Kidney epithelial cell (primary cell): ENCODE measurements around the gene ROR1. TPM values are rescaled to one million over a fixed set of nuclear protein-coding genes. Genes with fewer than 3 reads are reported as not detected.

Source experiments
- DNase-seq: peaks from one replicate; pipeline ENCODE4 v3.0.0-alpha.2; 2010; ENCODE audit warnings: low read depth
- H3K27me3 ChIP-seq: 2 replicates; pipeline ENCODE4 v1.6.0; 2011; ENCODE audit warnings: low read length; ENCODE audit not compliant: control insufficient read depth, insufficient read depth
- H3K36me3 ChIP-seq: 2 replicates; pipeline ENCODE4 v1.5.1; 2011; ENCODE audit warnings: low read length; ENCODE audit not compliant: control insufficient read depth, insufficient read depth
- H3K4me3 ChIP-seq: 2 replicates; pipeline ENCODE4 v1.5.1; 2011; ENCODE audit warnings: low read depth, mild to moderate bottlenecking, control low read depth, low read length
- total RNA-seq: library from RNA; depleted of rRNA; stranded (reverse); fragments of >200 nt; gene quantifications from 2 replicates; pipeline ENCODE4 v1.2.3, GENCODE V29; 2015
- TF ChIP-seq, protein P1 (sequence below): IDR thresholded peaks from 2 replicates; pipeline ENCODE4 v1.5.1; 2011; ENCODE audit warnings: mild to moderate bottlenecking, moderate library complexity, low read length, control low read depth, inconsistent platforms; ENCODE audit not compliant: insufficient read depth, poor library complexity, severe bottlenecking

Gene ROR1
- total RNA-seq, 1 donor from 2014 or later, result 21.5 TPM

- no peak overlapping the region for H3K4me3 ChIP-seq
- TF ChIP-seq, protein P1, sequence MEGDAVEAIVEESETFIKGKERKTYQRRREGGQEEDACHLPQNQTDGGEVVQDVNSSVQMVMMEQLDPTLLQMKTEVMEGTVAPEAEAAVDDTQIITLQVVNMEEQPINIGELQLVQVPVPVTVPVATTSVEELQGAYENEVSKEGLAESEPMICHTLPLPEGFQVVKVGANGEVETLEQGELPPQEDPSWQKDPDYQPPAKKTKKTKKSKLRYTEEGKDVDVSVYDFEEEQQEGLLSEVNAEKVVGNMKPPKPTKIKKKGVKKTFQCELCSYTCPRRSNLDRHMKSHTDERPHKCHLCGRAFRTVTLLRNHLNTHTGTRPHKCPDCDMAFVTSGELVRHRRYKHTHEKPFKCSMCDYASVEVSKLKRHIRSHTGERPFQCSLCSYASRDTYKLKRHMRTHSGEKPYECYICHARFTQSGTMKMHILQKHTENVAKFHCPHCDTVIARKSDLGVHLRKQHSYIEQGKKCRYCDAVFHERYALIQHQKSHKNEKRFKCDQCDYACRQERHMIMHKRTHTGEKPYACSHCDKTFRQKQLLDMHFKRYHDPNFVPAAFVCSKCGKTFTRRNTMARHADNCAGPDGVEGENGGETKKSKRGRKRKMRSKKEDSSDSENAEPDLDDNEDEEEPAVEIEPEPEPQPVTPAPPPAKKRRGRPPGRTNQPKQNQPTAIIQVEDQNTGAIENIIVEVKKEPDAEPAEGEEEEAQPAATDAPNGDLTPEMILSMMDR, result no peak
- no peaks in the 10 kb centered on the region for H3K27me3 ChIP-seq
- no peak for DNase-seq
- H3K36me3 ChIP-seq, result no peaks in the 10 kb centered on the region
These were observed 134.2 kb downstream of the ROR1 start for GRCh38 chr1:63908016-63908415.

DNA sequence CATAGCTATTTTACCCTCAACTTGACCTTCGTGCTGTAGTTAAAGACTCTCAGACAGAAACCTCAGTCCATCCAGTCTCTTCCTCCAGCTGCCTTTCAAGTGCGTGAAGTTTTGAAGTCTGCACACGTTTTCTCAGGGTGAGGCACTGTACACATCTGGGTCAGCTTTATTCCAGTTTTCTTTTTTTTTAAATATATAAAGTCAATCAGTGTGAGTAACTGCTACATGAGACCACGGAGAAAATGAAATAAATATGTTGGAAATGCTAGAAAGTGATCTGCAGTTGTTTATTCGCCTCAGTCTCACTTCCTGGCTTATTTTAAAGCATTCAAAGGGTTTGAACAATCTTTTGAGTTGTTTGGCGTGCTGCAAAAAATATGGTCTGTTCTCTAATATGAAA is 135.7 kb downstream of the ROR1 start:
- no peaks in the 10 kb centered on the region for H3K27me3 ChIP-seq
- no peak for DNase-seq
- H3K4me3 ChIP-seq, result no peak overlapping the region
- TF ChIP-seq, protein P1, result no peak
- H3K36me3 ChIP-seq, result no peaks in the 10 kb centered on the region

GRCh38 chr1:63911049-63911448 is 137.2 kb downstream of the ROR1 start:
- Histone ChIP-seq H3K36me3 (no peaks in the 10 kb centered on the region), H3K27me3 (no peaks in the 10 kb centered on the region), H3K4me3 (no peak overlapping the region)
- DNase-seq, result no peak
- TF ChIP-seq, protein P1, result no peak

DNA sequence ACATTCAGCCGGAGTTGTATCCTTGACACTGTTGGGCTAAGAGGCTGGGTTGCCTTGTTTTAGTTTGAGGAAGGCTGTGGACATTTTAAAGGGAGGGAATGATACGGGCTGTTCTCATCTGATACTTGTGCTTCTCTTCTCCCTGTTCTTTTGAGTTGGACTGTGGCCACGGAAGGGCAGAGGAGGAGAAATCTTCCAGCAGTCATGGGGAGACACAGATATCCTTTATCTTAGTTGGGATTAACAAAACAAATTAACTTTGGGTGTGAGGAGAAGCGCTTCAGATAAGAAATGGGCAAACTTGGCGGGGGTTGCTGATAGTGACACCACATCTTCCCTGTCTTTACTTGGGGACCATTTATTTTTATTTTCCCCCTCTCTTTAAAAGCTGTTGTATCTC is 138.8 kb downstream of the ROR1 start:
- no peak overlapping the region for H3K4me3 ChIP-seq
- no peak for DNase-seq
- no peaks in the 10 kb centered on the region for H3K36me3 ChIP-seq
- no peaks in the 10 kb centered on the region for H3K27me3 ChIP-seq
- TF ChIP-seq, protein P1, result no peak

- H3K4me3 ChIP-seq, result no peak overlapping the region
- TF ChIP-seq, protein P1, result no peak
These were observed 139.7 kb downstream of the ROR1 start for GRCh38 chr1:63913533-63913932.

DNA sequence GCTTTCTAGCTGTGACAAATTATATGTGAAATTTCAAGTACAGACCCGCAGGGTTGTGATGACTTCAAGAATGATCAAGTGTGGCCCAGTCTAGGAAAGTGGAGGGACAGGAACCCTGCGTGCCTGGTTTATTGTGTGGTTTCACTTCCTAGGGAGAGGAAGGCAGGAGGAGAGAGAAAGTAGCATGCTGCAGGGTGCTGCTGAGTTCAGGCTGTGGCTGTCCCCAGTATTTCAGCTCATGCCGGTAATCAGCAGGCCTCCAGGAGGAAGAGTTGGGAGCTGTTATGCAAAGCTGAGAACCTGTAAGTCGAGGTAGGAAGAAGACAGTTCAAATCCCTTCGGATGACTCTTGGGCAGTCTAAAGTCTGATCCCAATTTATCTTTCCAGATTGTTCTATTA is 140.4 kb downstream of the ROR1 start:
- DNase-seq, result no peak
- TF ChIP-seq, protein P1, result no peak
- Histone ChIP-seq H3K27me3 (no peaks in the 10 kb centered on the region), H3K36me3 (no peaks in the 10 kb centered on the region), H3K4me3 (no peak overlapping the region)

More at GRCh38 chr1:63913533-63913932, 139.7 kb downstream of the ROR1 start:
- no peaks in the 10 kb centered on the region for H3K36me3 ChIP-seq
- no peaks in the 10 kb centered on the region for H3K27me3 ChIP-seq
- DNase-seq, result no peak
